ENCODE data around the gene PIP4K2B.

The PIP4K2B gene

DNA sequence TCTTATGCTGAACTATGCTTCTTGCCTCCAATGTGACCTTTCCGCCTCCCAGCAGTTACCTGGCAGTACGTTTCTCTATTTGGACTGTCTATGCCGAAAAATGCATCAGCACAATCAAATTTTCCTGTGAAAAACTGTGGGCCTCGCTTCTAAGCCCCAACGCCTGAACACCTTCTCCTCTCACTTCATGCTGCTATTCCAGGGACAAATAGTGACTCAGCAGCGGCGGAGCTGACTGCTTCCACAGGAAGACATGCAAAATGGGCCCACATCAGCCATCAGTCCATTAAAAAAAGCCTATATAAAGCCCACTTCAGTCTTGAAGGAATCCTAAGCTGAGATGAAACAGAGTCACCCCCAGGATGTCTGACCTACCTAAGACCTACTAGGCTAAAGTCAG lies 10.5 kb upstream of the PIP4K2B start:
- FAIRE-seq (no peak), DNase-seq (ENCODE audit: insufficient read length, low spot score) (no peak)
- TF ChIP-seq, protein P1, sequence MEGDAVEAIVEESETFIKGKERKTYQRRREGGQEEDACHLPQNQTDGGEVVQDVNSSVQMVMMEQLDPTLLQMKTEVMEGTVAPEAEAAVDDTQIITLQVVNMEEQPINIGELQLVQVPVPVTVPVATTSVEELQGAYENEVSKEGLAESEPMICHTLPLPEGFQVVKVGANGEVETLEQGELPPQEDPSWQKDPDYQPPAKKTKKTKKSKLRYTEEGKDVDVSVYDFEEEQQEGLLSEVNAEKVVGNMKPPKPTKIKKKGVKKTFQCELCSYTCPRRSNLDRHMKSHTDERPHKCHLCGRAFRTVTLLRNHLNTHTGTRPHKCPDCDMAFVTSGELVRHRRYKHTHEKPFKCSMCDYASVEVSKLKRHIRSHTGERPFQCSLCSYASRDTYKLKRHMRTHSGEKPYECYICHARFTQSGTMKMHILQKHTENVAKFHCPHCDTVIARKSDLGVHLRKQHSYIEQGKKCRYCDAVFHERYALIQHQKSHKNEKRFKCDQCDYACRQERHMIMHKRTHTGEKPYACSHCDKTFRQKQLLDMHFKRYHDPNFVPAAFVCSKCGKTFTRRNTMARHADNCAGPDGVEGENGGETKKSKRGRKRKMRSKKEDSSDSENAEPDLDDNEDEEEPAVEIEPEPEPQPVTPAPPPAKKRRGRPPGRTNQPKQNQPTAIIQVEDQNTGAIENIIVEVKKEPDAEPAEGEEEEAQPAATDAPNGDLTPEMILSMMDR (IDR thresholded peaks at IDR 0.05; ENCODE audit: insufficient read depth, missing control alignments) = no peak

DNA sequence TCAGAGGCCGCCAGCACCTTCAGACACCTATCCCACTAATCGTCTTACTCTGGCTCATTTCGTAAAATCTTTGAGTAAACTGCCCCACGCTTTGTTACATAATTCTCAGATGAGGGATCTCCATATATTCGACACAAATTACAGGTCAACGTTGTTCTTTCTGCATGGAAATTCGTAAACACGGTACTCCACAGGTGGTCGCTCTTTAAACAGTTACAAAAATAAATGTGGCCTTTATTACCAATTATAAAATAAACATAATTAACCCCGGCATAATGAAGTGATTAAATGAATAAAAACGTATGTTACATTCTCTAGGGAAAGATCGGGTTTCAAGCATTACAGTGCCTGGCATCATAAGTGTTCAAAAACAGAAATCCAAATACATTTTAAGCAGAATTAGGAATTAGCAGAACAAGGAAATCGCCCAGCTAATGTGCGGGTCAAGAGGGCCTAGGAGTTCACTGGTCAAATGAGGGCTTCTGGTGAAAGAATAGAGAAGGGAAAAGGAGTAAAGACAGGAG lies 943 bp upstream of the PIP4K2B start:
- TF ChIP-seq, protein P1 (IDR thresholded peaks at IDR 0.05; ENCODE audit: insufficient read depth, missing control alignments) = no peak

DNA sequence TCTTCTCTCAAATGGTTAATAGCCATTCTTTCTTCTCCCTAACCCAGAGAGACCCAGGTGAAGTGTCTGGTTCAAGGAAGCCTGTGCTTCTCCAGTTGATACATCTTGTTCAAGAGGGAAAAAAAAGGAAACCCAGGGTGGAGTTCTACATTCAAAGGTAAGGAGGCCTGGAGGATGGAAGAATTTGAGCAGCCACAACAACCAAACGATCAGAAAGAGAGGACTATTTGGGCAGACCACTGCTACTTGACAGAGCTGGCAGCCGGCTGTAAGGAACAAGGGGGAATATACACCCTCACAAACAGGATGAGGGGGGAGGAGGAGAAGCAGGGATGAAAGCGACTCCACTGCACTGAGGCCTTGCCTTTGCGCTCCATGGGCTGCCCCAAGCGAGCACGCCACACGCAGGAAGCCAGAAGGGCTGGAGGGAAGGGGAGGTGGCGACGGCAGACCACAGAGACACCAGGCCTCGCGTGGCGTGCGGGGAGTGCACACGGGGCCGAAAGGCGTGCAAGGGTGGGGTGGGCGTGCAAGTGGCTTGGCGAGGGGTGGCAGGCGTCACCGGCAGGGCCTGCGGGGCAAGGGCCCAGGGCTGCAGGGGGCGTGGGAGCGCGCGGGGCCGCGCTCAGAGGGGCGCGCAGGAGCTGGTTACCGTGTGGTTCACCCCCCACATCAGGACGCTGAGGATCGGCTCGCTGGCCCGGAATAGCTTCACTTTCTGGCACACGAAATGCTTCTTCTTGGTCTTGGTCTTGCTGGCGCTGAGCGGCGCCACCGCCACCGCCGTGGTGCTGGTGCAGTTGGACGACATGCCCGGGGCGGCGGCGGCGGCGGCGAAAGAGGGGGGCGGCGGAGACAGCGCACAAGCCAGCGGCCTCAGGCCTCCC lies 499 bp downstream of the PIP4K2B start:
- TF ChIP-seq, protein P1 (IDR thresholded peaks at IDR 0.05; ENCODE audit: insufficient read depth, missing control alignments) = no peak
- FAIRE-seq (no peak), DNase-seq (ENCODE audit: insufficient read length, low spot score) (no peak)

More for the DNA sequence above, 943 bp upstream of the PIP4K2B start:
- FAIRE-seq = no peak
- no peak for DNase-seq (ENCODE audit: insufficient read length, low spot score)

DNA sequence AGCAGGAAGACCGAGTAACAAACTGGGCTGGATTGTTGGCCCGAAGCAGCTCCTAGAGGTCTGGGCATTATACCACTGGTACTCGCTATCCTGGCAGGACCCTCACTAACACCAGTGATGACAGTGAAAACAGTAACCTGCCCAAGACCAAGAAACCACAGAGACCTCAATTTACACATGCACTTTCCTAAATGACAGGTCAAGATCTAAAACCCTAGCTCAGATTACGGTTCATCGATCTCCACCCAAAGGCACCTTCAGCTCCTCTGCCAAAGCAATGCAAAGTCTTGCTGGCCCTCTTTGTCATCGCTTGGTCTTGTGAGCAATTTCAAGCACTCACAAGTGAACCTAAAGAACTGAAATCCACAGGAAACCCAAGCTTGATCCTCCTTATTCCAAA lies 1.5 kb downstream of the PIP4K2B start:
- DNase-seq (ENCODE audit: insufficient read length, low spot score) = no peak
- no peak for FAIRE-seq
- TF ChIP-seq, protein P1 (IDR thresholded peaks at IDR 0.05; ENCODE audit: insufficient read depth, missing control alignments) = no peak

DNA sequence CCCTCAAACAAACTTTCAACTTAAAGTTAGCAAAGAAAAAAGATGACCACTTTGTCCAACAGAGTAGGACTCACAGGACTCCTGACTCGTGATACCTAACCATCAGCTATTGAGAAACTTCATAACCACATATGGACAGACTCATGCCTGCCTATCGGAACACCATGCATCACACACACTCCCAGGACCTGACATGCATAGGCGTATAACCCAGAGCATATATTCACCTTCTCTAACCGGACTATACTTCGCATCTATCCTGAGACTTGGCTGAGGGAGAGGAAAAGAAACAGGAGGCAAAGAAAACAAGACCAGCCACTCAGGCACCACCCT lies 2.2 kb downstream of the PIP4K2B start:
- DNase-seq (ENCODE audit: insufficient read length, low spot score) (no peak), FAIRE-seq (no peak)
- TF ChIP-seq, protein P1 (IDR thresholded peaks at IDR 0.05; ENCODE audit: insufficient read depth, missing control alignments) = no peak

DNA sequence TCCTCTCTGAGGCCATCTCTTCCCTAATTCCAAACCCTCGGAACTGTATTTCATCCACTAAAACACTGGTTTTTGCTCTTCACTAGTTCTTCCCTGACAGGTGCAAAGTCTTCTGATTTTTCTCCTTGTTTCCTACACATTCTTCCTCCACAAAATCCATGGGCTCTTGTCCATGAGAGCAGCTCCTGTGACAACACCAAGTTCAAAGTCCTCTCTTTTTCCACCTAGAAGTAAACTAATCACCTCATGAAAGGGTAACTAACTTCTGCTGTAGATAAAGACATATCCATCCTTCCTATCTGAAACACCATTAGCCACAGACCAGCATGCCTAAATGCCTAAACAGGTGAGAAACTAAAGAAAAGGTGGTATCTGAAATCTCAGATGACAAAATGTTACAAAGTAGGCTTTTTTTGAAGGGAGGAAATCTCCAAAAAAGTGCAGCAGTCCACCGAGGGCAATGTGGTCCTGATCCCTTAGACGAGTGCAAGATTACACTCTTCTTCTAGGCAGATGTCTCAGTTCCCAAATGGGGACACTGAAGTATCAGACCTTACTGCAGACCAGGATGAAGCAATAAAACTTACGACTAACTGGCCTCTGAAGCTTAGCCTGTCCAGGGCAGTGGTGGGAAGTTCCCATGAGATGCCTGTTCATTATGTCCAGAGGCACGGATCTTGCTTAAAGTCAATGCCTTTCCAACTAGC lies 2.8 kb downstream of the PIP4K2B start:
- TF ChIP-seq, protein P1 (IDR thresholded peaks at IDR 0.05; ENCODE audit: insufficient read depth, missing control alignments) = no peak
- DNase-seq (ENCODE audit: insufficient read length, low spot score) = no peak
- no peak for FAIRE-seq

Measured in D721Med (cell line).